GM20000 (cell line): ENCODE results near the gene SAT2.

Experiments
- DNase-seq: peaks from one replicate; pipeline ENCODE4 v3.0.0; 2012; ENCODE audit warnings: low spot score
- TF ChIP-seq, protein P1 (sequence below): IDR thresholded peaks from 2 replicates; pipeline ENCODE4 v1.5.1; 2012; ENCODE audit warnings: mild to moderate bottlenecking, control low read depth; ENCODE audit errors: extremely low read depth, missing control alignments

The SAT2 gene

DNA sequence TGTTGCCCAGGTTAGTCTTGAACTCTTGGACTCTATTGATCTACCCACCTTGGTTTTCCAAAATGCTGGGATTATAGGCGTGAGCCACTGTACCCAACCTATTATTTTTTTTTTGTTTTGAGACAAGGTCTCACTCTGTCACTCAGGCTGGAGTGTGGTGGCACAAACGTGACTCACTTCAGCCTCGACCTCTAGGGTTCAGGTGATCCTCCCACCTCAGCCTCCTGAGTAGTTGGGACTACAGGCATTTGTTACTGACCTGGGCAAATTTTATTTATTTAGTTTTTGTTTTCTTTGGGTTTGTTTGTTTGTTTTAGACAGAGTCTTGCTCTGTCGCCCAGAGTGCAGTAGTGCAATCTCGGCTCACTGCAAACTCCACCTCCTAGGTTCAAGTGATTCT, 4.0 kb downstream of the SAT2 start:
- TF ChIP-seq, protein P1, sequence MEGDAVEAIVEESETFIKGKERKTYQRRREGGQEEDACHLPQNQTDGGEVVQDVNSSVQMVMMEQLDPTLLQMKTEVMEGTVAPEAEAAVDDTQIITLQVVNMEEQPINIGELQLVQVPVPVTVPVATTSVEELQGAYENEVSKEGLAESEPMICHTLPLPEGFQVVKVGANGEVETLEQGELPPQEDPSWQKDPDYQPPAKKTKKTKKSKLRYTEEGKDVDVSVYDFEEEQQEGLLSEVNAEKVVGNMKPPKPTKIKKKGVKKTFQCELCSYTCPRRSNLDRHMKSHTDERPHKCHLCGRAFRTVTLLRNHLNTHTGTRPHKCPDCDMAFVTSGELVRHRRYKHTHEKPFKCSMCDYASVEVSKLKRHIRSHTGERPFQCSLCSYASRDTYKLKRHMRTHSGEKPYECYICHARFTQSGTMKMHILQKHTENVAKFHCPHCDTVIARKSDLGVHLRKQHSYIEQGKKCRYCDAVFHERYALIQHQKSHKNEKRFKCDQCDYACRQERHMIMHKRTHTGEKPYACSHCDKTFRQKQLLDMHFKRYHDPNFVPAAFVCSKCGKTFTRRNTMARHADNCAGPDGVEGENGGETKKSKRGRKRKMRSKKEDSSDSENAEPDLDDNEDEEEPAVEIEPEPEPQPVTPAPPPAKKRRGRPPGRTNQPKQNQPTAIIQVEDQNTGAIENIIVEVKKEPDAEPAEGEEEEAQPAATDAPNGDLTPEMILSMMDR = no peak
- no peak for DNase-seq

DNA sequence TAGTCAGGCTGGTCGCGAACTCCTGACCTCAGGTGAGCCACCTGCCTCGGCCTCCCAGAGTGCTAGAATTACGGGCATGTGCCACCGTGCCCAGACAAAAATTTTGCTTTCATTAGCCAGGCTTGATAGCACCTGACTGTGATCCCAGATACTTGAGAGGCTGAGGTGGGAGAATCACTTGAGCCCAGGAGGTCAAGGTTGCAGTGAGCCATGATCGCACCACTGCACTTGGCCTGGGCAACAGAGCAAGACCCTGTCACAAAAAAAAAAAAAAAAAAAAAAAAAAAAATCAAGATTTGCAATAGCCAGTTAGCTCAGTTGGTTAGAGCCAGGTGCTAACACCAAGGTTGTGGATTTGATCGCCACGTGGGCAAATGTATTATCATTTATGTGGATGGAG, 6.8 kb downstream of the SAT2 start:
- TF ChIP-seq, protein P1 = no peak
- DNase-seq = no peak

DNA sequence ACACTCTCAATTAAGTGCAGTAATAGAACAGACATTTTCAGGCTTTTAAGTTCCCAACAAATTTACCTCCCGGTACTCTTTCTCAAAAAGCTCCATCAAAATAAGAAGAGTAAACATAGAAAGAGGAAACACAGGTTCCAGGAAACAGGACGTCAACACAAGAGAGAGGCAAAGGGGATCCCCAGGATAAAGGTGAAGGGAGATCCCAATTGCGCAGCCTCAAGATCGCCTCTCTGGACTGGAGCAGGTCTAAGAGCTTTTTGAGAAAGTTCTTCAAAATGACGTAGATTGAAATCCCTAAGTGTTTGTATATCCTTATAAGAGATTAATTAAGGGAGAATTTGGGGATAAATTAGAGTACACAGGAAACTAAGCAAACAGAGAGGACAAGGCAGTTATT, 9.0 kb downstream of the SAT2 start:
- TF ChIP-seq, protein P1 = no peak
- no peak for DNase-seq

DNA sequence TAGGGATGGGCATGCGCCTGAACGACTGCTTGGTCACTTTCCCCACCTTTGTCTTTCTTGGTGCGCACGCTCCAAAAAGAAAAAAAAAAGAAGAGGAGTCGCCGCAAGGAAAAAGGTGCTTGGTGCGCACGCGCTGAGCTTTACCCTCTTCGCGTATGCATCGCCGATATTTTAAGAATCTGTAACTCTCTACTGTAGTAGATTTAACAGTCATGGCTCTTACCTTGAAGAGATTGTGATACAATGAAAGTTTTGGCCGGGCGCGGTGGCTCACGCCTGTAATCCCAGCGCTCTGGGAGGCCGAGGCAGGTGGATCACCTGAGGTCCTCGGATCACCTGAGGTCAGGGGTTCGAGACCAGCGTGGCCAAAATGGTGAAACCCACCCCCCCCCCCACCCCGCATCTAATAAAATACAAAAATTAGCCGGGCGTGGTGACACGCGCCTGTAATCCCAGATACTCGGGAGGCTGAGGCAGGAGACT, 12.3 kb downstream of the SAT2 start:
- TF ChIP-seq, protein P1 = no peak
- DNase-seq = no peak

DNA sequence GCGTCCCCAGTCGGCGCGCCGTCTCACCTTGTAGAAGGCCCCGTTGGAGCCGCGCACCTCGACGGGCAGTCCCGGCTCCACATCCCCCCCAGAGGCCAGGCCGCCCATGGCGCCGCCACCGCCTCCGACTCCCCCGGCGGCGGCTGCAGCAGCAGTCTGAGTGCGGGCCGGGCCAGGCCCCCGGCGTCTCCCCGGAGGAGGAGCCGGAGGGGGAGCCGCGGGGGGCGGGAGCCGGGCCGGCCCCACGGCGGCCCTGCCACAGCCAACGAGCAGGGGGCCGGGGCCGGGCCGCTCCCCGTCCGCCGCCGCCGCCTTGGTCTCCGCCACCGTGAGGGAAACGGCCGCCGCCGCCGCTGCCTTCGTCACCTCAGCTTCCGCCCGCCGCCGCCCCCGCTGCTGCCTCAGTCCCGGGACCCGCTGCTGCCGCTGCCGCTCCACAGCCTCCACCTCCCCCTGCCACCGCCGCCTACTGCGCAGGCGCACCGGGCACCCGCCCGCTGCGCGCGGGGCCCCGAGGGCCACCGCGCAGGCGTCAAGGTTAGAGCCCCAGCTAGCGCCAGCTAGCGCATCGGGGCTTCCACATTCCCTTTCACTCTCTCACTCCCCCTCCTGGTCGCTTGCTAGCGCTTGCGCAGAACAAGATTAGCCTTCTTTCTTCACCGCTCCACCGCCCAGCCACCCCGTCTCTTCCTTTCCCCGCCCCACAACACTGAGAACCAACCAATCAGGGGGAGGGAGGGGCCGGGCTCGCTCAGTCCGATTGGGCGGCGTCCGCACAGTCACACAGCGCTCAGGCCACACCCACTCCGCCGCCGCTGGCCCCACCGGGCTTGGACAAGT, 13.0 kb downstream of the SAT2 start, which contains the start of gene FXR2:
Gene FXR2 (minus strand): TSS at position 473 of the 840 bp plus-strand sequence. CDS start 365 bp downstream, at position 108.
- DNase-seq = peak; percentile 100
- TF ChIP-seq, protein P1 = peak; percentile 50

DNA sequence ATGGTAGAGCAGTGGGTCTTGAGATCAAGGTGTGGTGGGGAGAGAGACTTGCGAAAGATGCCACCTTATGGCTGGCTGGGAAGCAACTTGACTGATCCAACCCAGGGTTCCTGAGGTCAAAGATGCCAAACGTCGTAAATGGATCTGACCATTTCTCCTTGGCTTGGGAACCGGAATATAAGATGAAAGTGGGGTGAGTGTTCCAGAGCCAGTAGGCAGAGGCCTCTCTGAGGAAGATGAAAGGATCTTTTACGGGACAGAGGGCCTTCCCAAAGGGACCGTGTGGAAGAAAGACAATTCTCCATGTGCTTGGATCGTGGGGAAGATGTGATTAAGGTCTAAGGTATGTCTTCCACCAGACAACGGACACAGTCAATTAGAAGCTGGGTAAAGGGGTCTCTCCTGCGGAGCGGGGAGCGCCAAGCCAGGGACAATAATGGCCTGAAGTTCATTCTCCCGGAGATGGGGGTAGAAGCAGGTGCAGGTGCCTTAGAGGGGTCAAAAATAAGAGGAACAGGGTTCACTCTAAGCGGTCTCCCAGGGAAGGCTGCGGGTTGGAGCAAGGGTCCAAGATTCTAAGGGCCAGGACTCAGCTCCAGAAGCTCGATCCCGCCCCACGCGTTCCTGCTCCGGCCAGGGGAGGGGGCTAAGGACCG, 13.7 kb downstream of the SAT2 start:
- DNase-seq = no peak

More for the DNA sequence above, 13.7 kb downstream of the SAT2 start:
- TF ChIP-seq, protein P1 = no peak
